Body of pancreas (tissue), 4 donors: ENCODE data around the gene CXCR4. TPM values are rescaled to one million over a fixed set of nuclear protein-coding genes. Genes with fewer than 3 reads are reported as not detected.
"Not testable (repeated sequence)": the region's sequence is repeated elsewhere in the genome, so short reads cannot be mapped to it uniquely, and the experiment has no call there.

Experiments
- ATAC-seq: fragments of 150-250 bp; one replicate; pipeline ENCODE4 v1.9.1; 2016
- DNase-seq, 4 donors: peaks; one replicate each; pipeline ENCODE4 v3.0.0-alpha.2; 2019
- H3K27ac ChIP-seq, 4 donors: fragments of 200-600 bp; sonication (generic); 1 replicate in 3 of 4; 2 replicates in 1 of 4; pipeline versions ENCODE4 v1.5.1 to v1.6.1; 2016 to 2019; ENCODE audit warnings: mild to moderate bottlenecking in 1 of 4, mixed read lengths in 1 of 4, moderate library complexity in 1 of 4
- H3K27me3 ChIP-seq, 2 donors: fragments of 200-600 bp; sonication (generic); one replicate each; pipeline ENCODE4 v1.6.0; 2016; ENCODE audit warnings: mild to moderate bottlenecking in 1 of 2
- H3K36me3 ChIP-seq, 2 donors: fragments of 200-600 bp; sonication (generic); replicated peaks in 1 of 2; 2 replicates each; pipeline ENCODE4 v1.5.1; 2016; ENCODE audit warnings: low read depth in 2 of 2; ENCODE audit not compliant: insufficient read depth in 1 of 2
- H3K4me1 ChIP-seq: fragments of 200-600 bp; sonication (generic); one replicate; pipeline ENCODE4 v1.6.0; 2016
- H3K4me3 ChIP-seq, 2 donors: fragments of 200-600 bp; sonication (generic); 1 replicate in 1 of 2; 2 replicates in 1 of 2; pipeline ENCODE4 v1.5.1; 2016 to 2019
- H3K9me3 ChIP-seq, 3 donors: fragments of 200-600 bp; sonication (generic); 1 replicate in 2 of 3; 2 replicates in 1 of 3; pipeline ENCODE4 v1.5.1; 2016
- CTCF ChIP-seq, 7 experiments: fragments of 450-650 bp in 4 of 7; fragments of 200-600 bp in 3 of 7; sonication (generic) in 3 of 7; IDR thresholded peaks; one replicate each; pipeline ENCODE4 v1.5.1; 2016 to 2019; ENCODE audit warnings: antibody characterized with exemption in 7 of 7
- POLR2A ChIP-seq, 3 donors: fragments of 450-650 bp; IDR thresholded peaks; one replicate each; pipeline ENCODE4 v1.6.1; 2016; ENCODE audit warnings: antibody characterized with exemption in 3 of 3, mild to moderate bottlenecking in 2 of 3
- WGBS, 2 donors: methylation state at CpG; one replicate each; pipeline ENCODE4 v1.1.5; 2017; 5-methylcytosine and 5-hydroxymethylcytosine counted together
- intact Hi-C: fragments of 100-400 bp; cut with DNase I; formaldehyde crosslinking; loops from one replicate; pipeline ENCODE4 v1.15.1; 2023
- total RNA-seq, 2 donors: library from RNA; depleted of rRNA; stranded (reverse); fragments of >200 nt; gene quantifications; one replicate each; pipeline ENCODE4 v1.1.0, GENCODE V29; 2016

Gene CXCR4
- total RNA-seq, 2 donors from 2014 or later: 0.33 to 10.6 TPM

GRCh38 chr2:136091899-136092298 is 26.1 kb downstream of the CXCR4 start:
- Histone ChIP-seq H3K27ac (no peak overlapping the region), H3K27me3 (no peaks in the 10 kb centered on the region), H3K4me3 (no peak overlapping the region), H3K36me3 (no peaks in the 10 kb centered on the region), H3K9me3 (no peaks in the 10 kb centered on the region), H3K4me1 (no peaks in the 10 kb centered on the region)
- no peak for TF ChIP-seq POLR2A (IDR thresholded peaks at IDR 0.05)
- no peak for TF ChIP-seq CTCF (IDR thresholded peaks at IDR 0.05)
- 26 to 29% methylated on average over 1 of the region's 1 CpG for WGBS, 2 donors
- intact Hi-C loops: no loop called here
- no peak for ATAC-seq
- no peak for DNase-seq

- H3K4me1 ChIP-seq, ATAC-seq, H3K27me3 ChIP-seq, H3K36me3 ChIP-seq, H3K4me3 ChIP-seq, H3K27ac ChIP-seq, H3K9me3 ChIP-seq, intact Hi-C loops, DNase-seq: not testable (repeated sequence)
- 87 to 100% methylated on average over 8 to 43 of the region's 43 CpGs for WGBS, 2 donors
These were observed 30.0 kb downstream of the CXCR4 start for GRCh38 chr2:136087901-136088460.

GRCh38 chr2:136086253-136087016 is 31.5 kb downstream of the CXCR4 start:
- intact Hi-C loops: no loop called here
- TF ChIP-seq POLR2A (IDR thresholded peaks at IDR 0.05): no peak
- Histone ChIP-seq H3K9me3 (no peaks in the 10 kb centered on the region), H3K4me1 (no peaks in the 10 kb centered on the region), H3K27ac (no peak overlapping the region), H3K27me3 (no peaks in the 10 kb centered on the region), H3K36me3 (no peaks in the 10 kb centered on the region), H3K4me3 (no peak overlapping the region)
- DNase-seq (no peak), ATAC-seq (no peak)
- WGBS, 2 donors: 71 to 78% methylated on average over 4 of the region's 4 CpGs

GRCh38 chr2:136085453-136086209 is 32.3 kb downstream of the CXCR4 start:
- DNase-seq (no peak), ATAC-seq (no peak)
- TF ChIP-seq POLR2A (IDR thresholded peaks at IDR 0.05): no peak
- TF ChIP-seq CTCF (IDR thresholded peaks at IDR 0.05): no peak
- Histone ChIP-seq H3K4me1 (no peaks in the 10 kb centered on the region), H3K36me3 (no peaks in the 10 kb centered on the region), H3K27me3 (no peaks in the 10 kb centered on the region), H3K4me3 (no peak overlapping the region), H3K27ac (no peak overlapping the region), H3K9me3 (no peaks in the 10 kb centered on the region)
- 68 to 81% methylated on average over 4 of the region's 4 CpGs for WGBS, 2 donors
- intact Hi-C loops: no loop called here

GRCh38 chr2:136081582-136082210 is 36.3 kb downstream of the CXCR4 start:
- no peak overlapping the region for H3K27ac ChIP-seq
- no peaks in the 10 kb centered on the region for H3K4me1 ChIP-seq
- DNase-seq (no peak), ATAC-seq (no peak)
- no peaks in the 10 kb centered on the region for H3K27me3 ChIP-seq
- WGBS, 2 donors: 61% methylated on average over 3 of the region's 3 CpGs
- TF ChIP-seq POLR2A (IDR thresholded peaks at IDR 0.05): no peak
- no peak for TF ChIP-seq CTCF (IDR thresholded peaks at IDR 0.05)
- no peaks in the 10 kb centered on the region for H3K9me3 ChIP-seq
- intact Hi-C loops: no loop called here
- H3K36me3 ChIP-seq: no peaks in the 10 kb centered on the region
- no peak overlapping the region for H3K4me3 ChIP-seq
